Non-pigmented ciliary epithelial cell (primary cell): Measurements from ENCODE around the gene PCDHB2.
"Not testable (repeated sequence)": the region's sequence is repeated elsewhere in the genome, so short reads cannot be mapped to it uniquely, and the experiment has no call there.

Experiments used
- DNase-seq: peaks from one replicate; pipeline ENCODE4 v3.0.0-alpha.2; 2010; ENCODE audit warnings: low read depth

Gene PCDHB2

GRCh38 chr5:141094481-141095262 is at the start of gene PCDHB2:
TSS of gene PCDHB2 (plus strand) at chr5:141094615. CDS start at chr5:141094791, 176 bp downstream.
- no peak for DNase-seq

GRCh38 chr5:141050622-141051520 is 43.5 kb upstream of the PCDHB2 start, which contains the start of gene PCDHB1:
TSS of gene PCDHB1 (plus strand) at chr5:141051374. CDS start at chr5:141051471, 97 bp downstream.
- no peak for DNase-seq

- no peak for DNase-seq
Measured at GRCh38 chr5:141051521-141051866, 42.9 kb upstream of the PCDHB2 start.

- DNase-seq: no peak
Measured at GRCh38 chr5:141077826-141078225, 16.6 kb upstream of the PCDHB2 start.

- no peak for DNase-seq
Measured at GRCh38 chr5:141082228-141082627, 12.2 kb upstream of the PCDHB2 start.

- DNase-seq: no peak
Measured at GRCh38 chr5:141084487-141084989, 9.9 kb upstream of the PCDHB2 start.

- no peak for DNase-seq
Measured at GRCh38 chr5:141095263-141095641, 837 bp downstream of the PCDHB2 start.

GRCh38 chr5:141096181-141096580 is 1.8 kb downstream of the PCDHB2 start:
- not testable (repeated sequence) for DNase-seq

- DNase-seq: not testable (repeated sequence)
Measured at GRCh38 chr5:141096586-141096985, 2.2 kb downstream of the PCDHB2 start.

GRCh38 chr5:141100243-141100805 is 5.9 kb downstream of the PCDHB2 start, which contains the start of gene PCDHB3:
TSS of gene PCDHB3 (plus strand) at chr5:141100473. CDS start at chr5:141100650, 177 bp downstream.
- DNase-seq: no peak

- DNase-seq: no peak
Measured at GRCh38 chr5:141101059-141101458, 6.6 kb downstream of the PCDHB2 start.

GRCh38 chr5:141102070-141102469 is 7.7 kb downstream of the PCDHB2 start:
- not testable (repeated sequence) for DNase-seq

GRCh38 chr5:141102471-141102870 is 8.1 kb downstream of the PCDHB2 start:
- not testable (repeated sequence) for DNase-seq

GRCh38 chr5:141105350-141105749 is 10.9 kb downstream of the PCDHB2 start:
- DNase-seq: no peak

GRCh38 chr5:141119250-141119649 is 24.8 kb downstream of the PCDHB2 start:
- no peak for DNase-seq

GRCh38 chr5:141121563-141121962 is 27.1 kb downstream of the PCDHB2 start, which contains the start of gene PCDHB4:
TSS of gene PCDHB4 (plus strand) at chr5:141121818. CDS start at chr5:141121999, 181 bp downstream.
- no peak for DNase-seq

- no peak for DNase-seq
Measured at GRCh38 chr5:141121985-141122384, 27.6 kb downstream of the PCDHB2 start.

- not testable (repeated sequence) for DNase-seq
Measured at GRCh38 chr5:141123396-141124135, 29.2 kb downstream of the PCDHB2 start.

GRCh38 chr5:141127305-141127704 is 32.9 kb downstream of the PCDHB2 start:
- DNase-seq: no peak

- DNase-seq: no peak
Measured at GRCh38 chr5:141135030-141135717, 40.8 kb downstream of the PCDHB2 start, which contains the start of gene PCDHB5. TSS of gene PCDHB5 (plus strand) at chr5:141135206. CDS start at chr5:141135435, 229 bp downstream.
